Left hindlimb (tissue), 1 donor: Measurements from ENCODE around the gene CAMTA1.

Experiments used
- DNase-seq: peaks from one replicate; pipeline ENCODE4 v3.0.0-alpha.2; 2018

Gene CAMTA1

DNA sequence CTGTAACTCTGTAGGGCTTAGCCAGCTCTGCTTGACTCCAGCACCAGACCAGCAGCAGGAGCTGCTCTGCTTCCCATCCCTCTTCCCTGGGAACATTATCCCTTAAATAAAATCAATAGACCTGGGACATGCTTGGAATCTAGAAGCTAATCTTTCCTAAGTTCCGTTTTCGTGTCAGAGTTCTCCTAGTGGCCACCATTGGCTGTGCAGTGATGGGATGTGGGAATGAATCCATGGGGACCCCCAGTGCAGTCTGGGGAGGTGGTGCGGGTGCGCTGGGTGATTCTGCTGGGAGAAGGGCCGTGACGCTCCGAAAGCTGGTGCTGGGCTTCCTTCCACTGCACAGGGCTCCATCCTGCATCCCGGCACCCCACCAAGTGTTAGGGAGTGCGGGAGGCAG lies 202.7 kb downstream of the CAMTA1 start:
- DNase-seq: no peak

DNA sequence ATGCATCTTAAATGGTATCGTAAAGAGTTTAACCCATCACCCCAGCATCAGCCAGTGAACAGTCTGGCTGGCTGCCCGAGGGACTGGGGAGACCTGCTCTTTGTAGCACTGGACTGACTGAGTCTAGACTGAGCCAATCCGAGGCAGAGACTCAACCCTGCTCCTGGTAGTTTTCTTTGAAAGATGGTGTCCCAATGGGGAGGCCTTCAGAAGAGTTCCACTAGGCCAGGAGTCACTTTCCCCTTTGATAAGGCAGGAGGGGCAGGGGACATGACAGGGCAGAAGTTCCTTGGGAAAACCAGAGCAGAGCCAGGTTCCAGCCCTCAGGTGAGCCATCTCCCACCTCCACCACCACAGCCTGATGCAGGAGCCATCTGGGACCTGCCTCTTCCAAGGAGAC lies 203.5 kb downstream of the CAMTA1 start:
- DNase-seq: no peak

- no peak for DNase-seq
Observed at GRCh38 chr1:6989212-6990159, 204.2 kb downstream of the CAMTA1 start.

- no peak for DNase-seq
Observed at GRCh38 chr1:6991266-6991665, 206.0 kb downstream of the CAMTA1 start.

DNA sequence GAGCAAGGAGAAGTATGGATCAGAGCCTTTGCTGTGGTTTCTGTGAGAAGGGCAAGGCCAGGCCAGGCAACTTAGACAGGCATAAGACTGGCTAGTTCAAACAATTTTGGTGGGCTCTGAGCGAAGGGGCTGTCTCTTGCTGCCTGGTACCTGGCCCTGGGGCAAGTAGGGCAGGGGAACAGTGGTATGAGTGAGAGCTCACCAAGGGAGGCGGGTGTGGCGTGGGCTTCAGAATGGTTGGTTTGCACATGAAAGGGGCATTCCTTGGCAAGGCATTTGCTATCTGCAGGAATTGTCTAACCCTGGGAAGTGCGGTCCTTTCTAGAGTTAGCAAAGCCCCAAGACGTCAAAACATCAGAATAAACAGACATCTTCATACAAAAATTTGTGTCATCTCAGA lies 210.5 kb downstream of the CAMTA1 start:
- no peak for DNase-seq

- DNase-seq: no peak
Observed at GRCh38 chr1:6996371-6996770, 211.1 kb downstream of the CAMTA1 start.

DNA sequence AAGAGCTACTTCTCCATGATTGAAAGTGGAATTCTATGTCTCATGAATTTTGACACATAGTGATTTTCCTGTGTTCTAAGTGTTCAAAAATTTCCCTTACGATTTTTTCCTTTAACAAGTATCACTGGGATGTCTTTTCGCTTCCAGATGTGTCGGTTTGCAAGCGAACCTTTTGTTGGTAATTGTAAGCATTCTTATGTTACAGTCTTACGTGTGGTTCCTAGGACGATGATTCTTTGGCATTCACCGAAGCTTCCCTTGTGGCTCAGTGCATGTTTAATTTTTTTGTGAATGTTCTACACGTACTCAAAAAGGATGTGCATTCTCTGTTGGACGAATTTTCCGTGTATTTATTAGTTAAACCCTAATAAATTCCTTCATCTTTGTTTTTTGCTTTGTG lies 211.6 kb downstream of the CAMTA1 start:
- no peak for DNase-seq

- no peak for DNase-seq
Observed at GRCh38 chr1:6998267-6998666, 213.0 kb downstream of the CAMTA1 start.

DNA sequence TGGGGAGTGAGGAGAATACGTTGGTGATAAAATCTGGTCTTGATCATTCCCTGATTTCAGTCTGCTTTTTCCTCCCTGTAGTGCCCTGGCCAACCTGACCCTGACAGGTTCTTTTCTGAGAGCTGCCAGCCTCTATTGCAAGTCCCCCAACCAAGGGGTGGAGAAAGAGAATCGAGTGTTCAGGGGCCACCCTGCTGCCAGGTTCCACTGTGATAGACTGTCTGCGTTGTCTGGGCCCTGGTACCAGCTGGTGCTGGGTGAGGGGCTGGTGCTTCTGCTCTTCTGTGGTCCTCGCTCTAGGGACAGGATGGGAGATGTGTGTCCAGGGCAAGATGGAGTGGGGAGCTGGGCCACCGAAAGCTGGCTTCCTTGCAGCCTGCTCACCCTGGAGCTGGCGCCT lies 214.6 kb downstream of the CAMTA1 start:
- DNase-seq: no peak

DNA sequence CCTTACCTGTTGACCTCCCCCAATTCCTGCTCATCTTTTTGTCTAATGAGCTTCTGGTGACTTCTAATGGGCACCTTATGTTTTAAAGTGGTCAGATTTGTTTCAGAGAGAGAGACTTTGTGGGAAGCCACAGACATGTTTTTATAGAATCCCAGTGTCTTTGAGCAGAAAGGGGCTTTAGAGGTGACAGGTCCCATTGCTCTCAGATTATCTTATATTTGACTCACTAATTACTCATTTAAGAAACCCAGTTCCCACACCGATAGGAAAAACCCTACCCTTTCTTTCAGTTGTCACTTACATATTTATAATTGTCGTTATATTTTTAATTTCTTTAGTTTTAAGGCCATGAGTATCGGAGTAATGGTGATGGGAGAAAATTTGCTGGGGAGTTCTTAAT lies 215.5 kb downstream of the CAMTA1 start:
- no peak for DNase-seq

DNA sequence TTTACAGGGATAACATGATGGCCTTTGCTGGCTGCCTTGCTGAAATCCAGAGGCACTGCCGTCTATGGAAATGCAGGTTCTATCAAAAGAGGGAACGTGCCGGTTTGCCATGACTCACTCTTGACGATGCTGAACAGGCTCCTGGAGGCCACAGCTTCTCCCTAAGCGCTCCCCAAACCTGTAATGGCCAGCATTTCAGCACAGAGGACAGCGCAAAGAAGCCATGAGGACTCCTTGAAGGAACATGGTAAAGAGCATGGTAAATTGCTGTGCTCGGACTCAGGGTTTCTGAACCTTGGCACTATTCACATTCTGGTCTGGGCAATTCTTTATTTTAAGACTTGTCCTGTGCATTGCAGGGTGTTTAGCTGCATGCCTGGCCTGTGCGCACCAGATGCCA lies 217.5 kb downstream of the CAMTA1 start:
- DNase-seq: no peak

DNA sequence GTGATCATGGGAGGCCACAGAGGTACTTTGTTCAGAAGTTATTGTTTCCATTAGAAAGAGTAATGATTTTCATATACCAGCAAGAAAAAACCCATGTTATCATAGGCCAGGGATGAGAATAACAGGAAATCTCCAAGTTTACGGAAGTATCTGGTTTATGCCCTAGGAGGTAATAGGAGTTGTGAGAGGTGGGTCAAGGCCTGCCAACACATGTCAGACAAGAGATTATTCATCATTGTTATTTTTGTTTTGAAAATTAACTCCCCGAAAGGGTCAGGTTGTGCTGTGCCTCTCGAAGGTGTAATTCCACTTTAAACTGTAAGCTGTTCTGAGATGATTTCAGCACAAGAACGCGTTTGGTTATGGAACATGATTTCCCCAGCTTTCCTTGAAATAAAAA lies 218.4 kb downstream of the CAMTA1 start:
- DNase-seq: no peak

- DNase-seq: no peak
Observed at GRCh38 chr1:7004181-7004580, 218.9 kb downstream of the CAMTA1 start.

GRCh38 chr1:7005762-7006161 lies 220.5 kb downstream of the CAMTA1 start:
- no peak for DNase-seq

- DNase-seq: no peak
Observed at GRCh38 chr1:7006996-7007871, 222.0 kb downstream of the CAMTA1 start.

GRCh38 chr1:7007902-7008301 lies 222.6 kb downstream of the CAMTA1 start:
- no peak for DNase-seq

- no peak for DNase-seq
Observed at GRCh38 chr1:7008331-7008730, 223.1 kb downstream of the CAMTA1 start.

DNA sequence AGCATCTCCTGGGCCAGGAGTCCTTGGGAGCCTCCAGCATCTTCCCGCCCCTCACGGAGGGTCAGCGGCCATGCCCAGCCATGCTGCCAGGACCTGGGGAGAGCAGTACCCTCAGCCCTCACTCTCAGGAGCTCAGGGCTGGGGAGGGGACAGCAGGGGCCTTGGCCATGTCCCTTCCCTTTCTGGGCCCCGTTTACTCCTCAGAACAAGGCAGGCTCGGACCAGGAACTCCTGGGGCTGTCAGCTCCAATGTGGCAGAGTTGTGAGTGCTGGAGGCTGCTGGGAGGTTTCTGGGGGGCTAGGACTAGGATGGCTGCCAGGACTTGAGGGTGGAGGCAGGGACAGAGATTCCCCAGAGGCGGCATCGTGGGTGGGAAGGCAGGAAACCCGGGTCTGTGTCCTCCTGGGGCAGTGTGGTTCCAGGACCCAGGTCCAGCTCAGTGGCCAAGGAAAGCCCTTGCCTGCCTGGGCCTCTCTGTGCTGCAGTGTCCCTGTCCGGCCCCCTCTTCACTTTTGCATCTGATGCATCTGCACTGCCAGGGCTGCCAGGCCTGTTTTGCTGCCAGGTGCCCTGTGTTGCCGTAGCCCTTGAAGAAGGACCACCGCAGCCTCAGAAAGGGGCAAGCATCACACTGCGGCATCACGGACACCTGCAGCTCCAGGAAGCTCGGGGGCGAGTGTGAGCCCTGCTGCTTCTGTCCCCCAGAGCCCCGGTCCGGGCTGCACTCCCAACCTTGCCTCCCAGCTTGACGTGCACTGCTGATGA lies 223.9 kb downstream of the CAMTA1 start:
- no peak for DNase-seq

GRCh38 chr1:7009741-7010525 lies 224.7 kb downstream of the CAMTA1 start:
- DNase-seq: no peak

- no peak for DNase-seq
Observed at GRCh38 chr1:7010534-7011200, 225.4 kb downstream of the CAMTA1 start.

DNA sequence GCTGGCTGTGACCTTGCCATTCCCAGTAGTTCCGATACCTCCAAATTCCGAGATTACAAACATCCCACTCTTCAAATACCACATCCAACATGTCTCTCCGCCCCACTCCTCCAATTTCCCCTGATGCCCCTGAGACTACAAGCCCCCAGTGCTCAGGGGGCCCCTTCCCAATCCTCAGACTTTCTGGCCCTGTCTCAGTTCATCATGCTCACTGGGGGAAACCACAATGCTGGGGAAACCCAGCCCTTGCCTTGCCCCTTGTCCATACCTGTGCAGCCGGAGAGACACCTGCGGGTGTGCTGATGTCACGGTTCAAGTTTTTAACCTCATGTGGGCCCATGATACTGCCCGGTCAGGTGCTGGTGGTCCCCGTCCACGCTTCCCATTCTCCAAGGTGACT lies 226.6 kb downstream of the CAMTA1 start:
- no peak for DNase-seq

DNA sequence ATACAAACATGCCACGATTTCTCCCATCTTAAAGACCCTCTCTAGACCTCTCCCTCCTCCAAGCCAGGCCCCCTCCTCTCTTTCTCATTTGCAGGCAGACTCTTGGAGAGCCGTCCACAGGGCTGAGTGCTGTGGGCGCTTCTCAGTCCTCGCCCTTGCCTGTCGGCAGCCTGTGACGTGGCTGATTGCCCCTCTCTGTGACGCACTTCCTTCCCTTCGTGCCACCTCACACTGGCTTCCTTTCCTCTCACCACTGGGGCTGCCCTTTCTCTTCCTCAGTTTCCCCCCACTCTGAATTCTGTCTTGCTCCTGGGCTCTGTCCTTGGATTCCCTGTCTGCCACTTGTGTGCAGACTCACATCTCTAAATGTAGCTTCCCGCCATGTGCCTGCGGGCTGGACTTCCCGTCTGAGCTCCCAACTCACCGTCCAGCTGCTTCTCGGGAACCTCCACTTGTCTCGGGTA lies 227.2 kb downstream of the CAMTA1 start:
- no peak for DNase-seq
